Right lobe of liver (tissue), 6 donors: ENCODE data around the gene EML4. TPM values are rescaled to one million over a fixed set of nuclear protein-coding genes. Genes with fewer than 3 reads are reported as not detected.

ENCODE experiments used
- ATAC-seq, 4 donors: fragments of 200-7000 bp; cut with Tn5 transposase; one replicate each; pipeline ENCODE4 v1.9.1; 2020; ENCODE audit warnings: mild to moderate bottlenecking in 4 of 4, moderate library complexity in 4 of 4
- DNase-seq, 3 donors: peaks; one replicate each; pipeline ENCODE4 v3.0.0-alpha.2; 2020
- H3K27ac ChIP-seq, 3 donors: fragments of 200-600 bp; one replicate each; pipeline ENCODE4 v1.8.0; 2022
- H3K27me3 ChIP-seq, 2 donors: fragments of 200-600 bp; one replicate each; pipeline ENCODE4 v1.8.0; 2022
- H3K36me3 ChIP-seq, 4 donors: fragments of 200-600 bp; sonication (generic) in 1 of 4; one replicate each; pipeline versions ENCODE4 v1.5.1 to v1.8.0; 2017 to 2022; ENCODE audit warnings: control low read depth in 1 of 4
- H3K4me1 ChIP-seq, 4 donors: fragments of 200-600 bp; sonication (generic) in 1 of 4; one replicate each; pipeline versions ENCODE4 v1.5.1 to v1.8.0; 2017 to 2022; ENCODE audit warnings: control low read depth in 1 of 4
- H3K4me3 ChIP-seq, 3 donors: fragments of 200-600 bp; one replicate each; pipeline ENCODE4 v1.8.0; 2022
- H3K9me3 ChIP-seq, 4 donors: fragments of 200-600 bp; sonication (generic) in 1 of 4; one replicate each; pipeline versions ENCODE4 v1.5.1 to v1.8.0; 2017 to 2022; ENCODE audit warnings: control low read depth in 1 of 4
- CTCF ChIP-seq, 4 donors: fragments of 200-600 bp in 3 of 4; fragments of 450-650 bp in 1 of 4; IDR thresholded peaks; one replicate each; pipeline versions ENCODE4 v1.5.1 to v1.8.0; 2016 to 2022; ENCODE audit warnings: antibody characterized with exemption in 4 of 4, mild to moderate bottlenecking in 2 of 4
- POLR2A ChIP-seq: fragments of 450-650 bp; IDR thresholded peaks from one replicate; pipeline ENCODE4 v1.6.1; 2017; ENCODE audit warnings: antibody characterized with exemption, mild to moderate bottlenecking
- WGBS: methylation state at CpG from one replicate; pipeline ENCODE4 v1.1.6; 2018; ENCODE audit warnings: low coverage, low lambda C conversion rate; ENCODE audit not compliant: insufficient coverage; ENCODE audit errors: missing lambda C conversion rate; 5-methylcytosine and 5-hydroxymethylcytosine counted together
- intact Hi-C, 2 donors: fragments of 100-400 bp; cut with DNase I; formaldehyde crosslinking; loops; one replicate each; pipeline versions ENCODE4 v1.11.2 to v1.14.1; 2022
- total RNA-seq, 6 experiments: library from RNA; depleted of rRNA in 2 of 6; stranded (reverse); fragments of >200 nt in 2 of 6; fragmentation: NEBNext Ultra II Directional in 3 of 6; extraction: Animal tissue kit (Norgen Biotek cat#: 25700) in 3 of 6; gene quantifications; one replicate each; pipeline versions ENCODE4 v1.1.0 to v1.2.4, GENCODE V29; 2016 to 2023
- donor health status: DM: no; HTN: yes; CAD: no.
- donor health status: DM: no; HTN: no; CAD: no.
- donor health status: DM: no; HTN: no; CAD: no.
- donor health status: DM: no; HTN: yes; CAD: no.
- donor health status: DM: no; HTN: yes; CAD: no.

The EML4 gene
- total RNA-seq, 6 experiments from 2014 or later, result 28.3 to 55.7 (median 36.7) TPM

GRCh38 chr2:42351864-42352263 lies 182.7 kb downstream of the EML4 start:
- no peak for TF ChIP-seq CTCF (IDR thresholded peaks at IDR 0.05)

GRCh38 chr2:42353792-42354429 lies 184.8 kb downstream of the EML4 start:
- 79% methylated on average over 5 of the region's 5 CpGs for WGBS
- DNase-seq (no peak), ATAC-seq (no peak)
- intact Hi-C loops, result no loop called here
- H3K4me3 ChIP-seq, result no peak overlapping the region
- H3K27ac ChIP-seq, result no peak overlapping the region
- peaks cover 0 to 5% (median 0%) of the 10 kb centered on the region in 4 donors for H3K36me3 ChIP-seq
- H3K9me3 ChIP-seq, result no peaks in the 10 kb centered on the region
- H3K27me3 ChIP-seq, result no peaks in the 10 kb centered on the region
- TF ChIP-seq POLR2A, result no peak
- TF ChIP-seq CTCF (IDR thresholded peaks at IDR 0.05), result no peak
- peaks cover 0 to 53% (median 15%) of the 10 kb centered on the region in 4 donors for H3K4me1 ChIP-seq

More at GRCh38 chr2:42351864-42352263, 182.7 kb downstream of the EML4 start:
- DNase-seq, result no peak
- intact Hi-C loops, result no loop called here
- Histone ChIP-seq H3K36me3 (peaks cover 0 to 5% (median 0%) of the 10 kb centered on the region in 4 donors), H3K9me3 (no peaks in the 10 kb centered on the region), H3K4me3 (no peak overlapping the region), H3K27ac (peak overlapping the region in 1 of 3 donors; percentile 22), H3K4me1 (peaks cover 0 to 58% (median 16%) of the 10 kb centered on the region in 4 donors), H3K27me3 (no peaks in the 10 kb centered on the region)
- WGBS, result 44% methylated on average over 5 of the region's 5 CpGs
- peak; percentile 6 to 51 (median 46) for ATAC-seq

GRCh38 chr2:42359304-42359964 lies 190.3 kb downstream of the EML4 start:
- 10% methylated on average over 6 of the region's 6 CpGs for WGBS
- Histone ChIP-seq H3K36me3 (no peaks in the 10 kb centered on the region), H3K9me3 (no peaks in the 10 kb centered on the region), H3K4me3 (peak overlapping the region; percentile 77 to 95 (median 92)), H3K27ac (peak overlapping the region; percentile 96 to 97 (median 96)), H3K27me3 (no peaks in the 10 kb centered on the region), H3K4me1 (peaks cover 0 to 44% (median 11%) of the 10 kb centered on the region in 4 donors)
- TF ChIP-seq POLR2A (no peak), CTCF (IDR thresholded peaks at IDR 0.05) (no peak)
- ATAC-seq (no peak), DNase-seq (no peak)
- intact Hi-C loops, result no loop called here

GRCh38 chr2:42359965-42360483 lies 190.9 kb downstream of the EML4 start:
- Histone ChIP-seq H3K4me3 (peak overlapping the region; percentile 77 to 95 (median 92)), H3K36me3 (no peaks in the 10 kb centered on the region), H3K9me3 (no peaks in the 10 kb centered on the region), H3K4me1 (peaks cover 0 to 41% (median 11%) of the 10 kb centered on the region in 4 donors), H3K27me3 (no peaks in the 10 kb centered on the region), H3K27ac (peak overlapping the region; percentile 96 to 97 (median 96))
- ATAC-seq (peak in 1 of 4 donors; percentile 0), DNase-seq (no peak)
- WGBS, result 3% methylated on average over 12 of the region's 12 CpGs
- TF ChIP-seq POLR2A (no peak), CTCF (IDR thresholded peaks at IDR 0.05) (no peak)
- intact Hi-C loops, result no loop called here
